HTR-8/SVneo (cell line): ENCODE data around the gene DCC.
A peak's percentile ranks its signal among the peaks of the same experiment; 100 is the strongest.

ENCODE experiments used
- DNase-seq: peaks from one replicate; pipeline ENCODE4 v3.0.0; 2011; ENCODE audit warnings: low spot score, mixed read lengths; ENCODE audit not compliant: insufficient read length
- FAIRE-seq: peaks from 2 replicates; lab custom pipeline; 2011; peaks lifted over from hg19 to GRCh38; lab: Jason Lieb, UNC

DCC gene

DNA sequence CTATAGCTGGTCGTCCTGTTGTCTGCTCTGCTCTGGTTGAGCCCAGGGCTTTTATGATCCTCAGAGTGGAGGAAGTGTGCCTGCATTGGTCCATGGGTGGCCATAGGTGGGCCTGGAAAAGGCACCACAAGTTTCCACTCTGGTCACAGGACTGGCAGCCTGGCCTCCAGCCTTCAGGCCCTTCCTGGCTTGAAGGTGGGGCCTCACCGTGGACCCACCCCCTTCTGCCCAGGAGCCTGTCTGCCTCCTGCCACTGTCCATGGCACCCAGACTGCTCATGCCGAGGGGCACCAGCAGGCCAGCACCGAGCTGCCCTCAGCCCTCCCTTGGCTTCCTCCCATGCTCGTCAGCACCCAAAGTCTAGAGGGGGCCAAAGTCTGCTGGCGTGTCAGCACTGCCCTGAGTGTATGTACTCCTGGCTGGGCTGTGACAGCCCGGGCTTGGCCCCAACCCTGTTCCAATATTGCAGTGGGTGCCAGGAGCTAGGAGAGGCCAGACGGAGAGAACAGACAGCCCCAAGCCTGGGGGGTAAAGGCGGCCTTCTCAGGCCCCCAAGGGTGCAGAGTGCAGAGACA, 529.4 kb downstream of the DCC start:
- no peak for DNase-seq
- FAIRE-seq: no peak

- no peak for FAIRE-seq
Observed at GRCh38 chr18:52869942-52870907, 530.2 kb downstream of the DCC start.

DNA sequence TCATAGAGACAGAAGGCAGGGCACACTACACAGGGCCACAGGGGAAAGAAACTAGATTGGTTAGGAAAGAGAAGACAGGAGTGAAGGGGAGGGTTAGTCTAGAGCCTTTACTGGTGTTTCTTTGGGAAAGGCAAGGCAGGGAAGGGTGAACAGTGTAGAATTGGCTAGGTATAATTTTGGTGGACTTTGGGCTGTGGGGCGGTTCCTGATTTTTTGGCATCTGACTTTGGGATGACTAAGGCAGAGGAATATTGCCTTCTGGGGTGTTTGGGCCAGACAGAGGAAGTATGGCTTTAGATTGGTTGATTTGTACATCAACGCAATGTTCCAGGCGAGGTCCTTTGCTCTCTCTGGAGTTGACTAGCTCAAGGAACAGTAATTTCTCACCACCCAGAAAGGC, 534.8 kb downstream of the DCC start:
- no peak for DNase-seq
- FAIRE-seq: no peak

More at GRCh38 chr18:52869942-52870907, 530.2 kb downstream of the DCC start:
- DNase-seq: no peak

- DNase-seq: no peak
- no peak for FAIRE-seq
Observed at GRCh38 chr18:52875725-52876124, 535.7 kb downstream of the DCC start.

GRCh38 chr18:52888014-52888413, 548.0 kb downstream of the DCC start:
- DNase-seq (no peak), FAIRE-seq (no peak)

DNA sequence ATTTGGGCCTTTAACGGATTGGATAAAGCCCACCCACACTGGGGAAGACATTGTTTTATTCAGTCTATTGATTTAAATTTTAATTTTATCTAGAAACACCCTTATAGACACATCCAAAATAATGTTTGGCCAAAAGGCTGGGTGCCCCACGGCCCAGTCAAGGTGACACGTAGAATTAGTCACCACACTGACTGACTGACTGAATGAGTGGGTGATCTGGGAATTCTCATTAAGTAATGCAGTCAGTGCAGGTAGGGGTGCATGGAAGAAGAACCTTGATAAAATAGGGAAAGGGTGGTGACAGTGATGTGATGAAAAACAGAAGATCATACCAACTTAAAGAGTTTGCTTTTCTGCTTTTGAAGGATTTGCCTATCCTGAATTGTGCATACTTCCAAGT, 554.8 kb downstream of the DCC start:
- DNase-seq (no peak), FAIRE-seq (no peak)

GRCh38 chr18:52897611-52898484, 557.9 kb downstream of the DCC start:
- FAIRE-seq (no peak), DNase-seq (no peak)

DNA sequence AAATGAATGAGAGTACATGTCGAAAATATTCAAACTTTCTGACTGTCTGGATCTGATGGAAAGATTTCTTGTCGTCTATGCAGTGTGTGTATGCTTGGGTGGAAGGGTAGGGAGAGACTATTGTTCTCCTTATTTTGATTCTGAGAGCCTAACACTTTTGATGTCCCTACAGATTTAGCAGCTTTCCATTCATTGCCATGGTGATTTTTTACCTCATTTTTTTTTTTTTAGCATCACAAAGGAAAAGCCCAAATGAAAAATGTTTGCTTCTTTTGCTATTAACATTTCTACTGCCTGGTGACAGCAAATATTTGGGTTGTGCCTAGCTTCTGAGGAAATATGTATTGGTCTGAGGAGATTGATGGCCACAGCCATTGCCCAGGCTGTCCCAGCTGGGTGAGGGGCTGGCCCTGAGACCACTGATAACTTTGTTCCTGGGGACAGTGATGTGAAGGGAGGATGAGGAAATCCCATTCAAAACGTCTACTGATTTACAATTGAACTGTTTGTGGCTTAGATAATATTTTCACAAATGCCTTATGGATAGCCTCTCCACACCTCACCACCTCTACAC, 558.6 kb downstream of the DCC start:
- no peak for DNase-seq

DNA sequence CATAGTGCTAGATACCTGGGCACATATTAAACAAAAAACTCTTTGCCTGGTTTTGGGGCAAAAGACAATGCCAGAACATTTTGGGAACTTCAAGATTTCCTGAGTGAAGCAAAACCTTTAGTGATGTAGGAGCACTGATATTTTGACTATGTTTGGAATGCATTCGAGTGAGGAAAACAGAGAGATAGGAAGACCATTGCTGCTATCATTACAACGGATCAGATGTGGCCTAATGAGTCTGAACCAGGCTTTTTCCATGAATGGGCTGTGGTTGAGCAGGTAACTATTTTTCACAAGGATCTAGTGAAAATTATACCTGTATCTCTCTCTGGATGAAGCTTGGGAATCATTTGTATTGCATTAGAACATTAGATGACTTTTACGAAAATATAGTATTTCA, 562.2 kb downstream of the DCC start:
- FAIRE-seq (no peak), DNase-seq (no peak)

More for the DNA sequence above, 558.6 kb downstream of the DCC start:
- FAIRE-seq: no peak

DNA sequence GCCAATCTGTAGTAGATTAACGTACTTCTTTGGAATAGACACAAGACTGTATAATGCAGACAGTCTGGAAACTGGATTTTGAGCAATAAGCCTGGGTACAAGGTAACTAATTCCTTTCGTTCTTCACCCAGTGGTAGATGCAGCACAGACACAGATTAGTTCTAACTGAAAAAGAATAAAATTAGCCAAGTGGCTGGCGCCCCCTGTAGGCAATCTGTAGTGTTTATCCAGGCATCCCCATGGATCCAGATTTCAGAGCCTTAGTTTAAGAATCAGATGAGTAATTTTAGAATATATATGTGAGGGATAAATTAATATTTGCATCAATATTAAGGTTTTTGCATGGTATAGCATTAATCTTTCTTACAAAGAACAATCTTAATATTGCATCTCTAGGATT, 563.9 kb downstream of the DCC start:
- FAIRE-seq: no peak
- no peak for DNase-seq

DNA sequence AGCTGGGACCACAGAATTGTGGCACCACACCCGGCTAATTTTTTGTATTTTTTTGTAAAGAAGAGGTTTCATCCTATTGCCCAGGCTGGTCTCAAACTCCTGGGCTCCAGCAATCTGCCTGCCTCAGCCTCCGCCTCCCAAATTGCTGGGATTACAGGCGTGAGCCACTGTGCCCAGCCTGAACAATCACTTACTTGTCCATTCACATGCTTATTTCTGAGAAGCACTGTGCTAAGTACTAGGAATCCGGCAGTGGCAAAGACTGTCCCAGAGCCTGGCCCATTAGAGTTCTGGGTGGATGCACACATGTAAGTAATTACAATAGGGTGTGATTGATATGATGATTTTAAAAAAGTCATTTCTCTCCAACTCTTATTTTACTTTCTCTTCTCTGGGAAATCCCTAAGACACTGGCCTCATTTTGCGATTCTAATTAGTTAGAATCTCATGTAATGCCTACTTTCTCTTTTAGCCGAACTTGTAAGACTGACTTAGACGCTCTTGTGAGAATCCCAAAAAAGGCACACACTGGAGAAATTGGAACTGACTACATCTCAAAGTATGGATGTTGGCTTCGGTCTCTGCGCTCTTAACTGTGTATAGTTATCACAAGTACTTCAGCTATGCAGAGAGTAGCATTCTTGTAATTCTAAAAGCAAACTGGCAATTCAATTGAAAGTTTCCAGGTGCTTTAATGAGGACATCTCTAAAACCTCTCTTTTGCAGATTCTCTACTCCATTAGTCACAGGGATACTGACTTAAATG, 567.7 kb downstream of the DCC start:
- FAIRE-seq (no peak), DNase-seq (no peak)

GRCh38 chr18:52914148-52914547, 574.2 kb downstream of the DCC start:
- DNase-seq (no peak), FAIRE-seq (no peak)

- DNase-seq: no peak
- FAIRE-seq: no peak
Observed at GRCh38 chr18:52920665-52921064, 580.7 kb downstream of the DCC start.

DNA sequence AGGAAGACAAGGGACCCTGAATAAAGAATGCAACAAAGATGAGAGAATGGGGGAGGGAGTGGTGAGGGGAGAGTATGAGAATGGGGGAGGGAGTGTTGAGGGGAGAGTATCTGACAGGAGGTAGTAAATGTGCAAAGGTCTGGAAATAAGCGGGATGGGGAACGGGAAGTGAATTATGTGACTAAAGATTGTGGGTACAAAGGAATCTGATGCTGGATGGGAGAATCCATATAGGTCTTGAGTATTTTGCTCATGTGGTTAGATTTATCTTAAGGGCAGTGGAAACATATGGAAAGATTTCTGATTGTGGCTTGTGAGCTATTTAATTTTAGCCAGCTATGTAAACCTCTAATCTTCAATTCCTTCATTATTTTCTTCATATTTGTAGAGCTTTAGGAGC, 593.4 kb downstream of the DCC start:
- no peak for FAIRE-seq

GRCh38 chr18:52936931-52937330, 596.9 kb downstream of the DCC start:
- no peak for FAIRE-seq
- DNase-seq: peak; percentile 0

More for the DNA sequence above, 593.4 kb downstream of the DCC start:
- DNase-seq: no peak

GRCh38 chr18:52937840-52938239, 597.8 kb downstream of the DCC start:
- DNase-seq (no peak), FAIRE-seq (no peak)

DNA sequence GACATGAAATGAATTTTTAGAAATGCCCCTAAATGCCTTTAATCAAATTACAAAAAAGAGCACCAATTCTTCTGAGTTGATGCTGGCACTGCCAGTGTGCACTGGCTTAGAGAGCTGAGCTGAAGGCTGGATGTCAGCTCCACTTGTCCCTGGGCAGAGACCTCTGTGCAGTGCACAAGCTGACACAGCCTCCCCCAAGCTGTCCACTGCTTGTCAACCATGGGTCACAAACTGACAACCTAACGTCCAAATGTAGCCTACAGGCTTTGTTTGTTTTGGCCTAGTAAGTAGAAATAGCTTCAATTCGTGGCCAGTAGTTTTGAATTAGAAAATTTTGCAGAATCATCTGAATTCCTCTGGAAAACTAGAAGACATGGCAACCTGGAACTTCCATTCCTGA, 605.6 kb downstream of the DCC start:
- FAIRE-seq (no peak), DNase-seq (no peak)

- DNase-seq: no peak
Observed at GRCh38 chr18:52948868-52949444, 609.0 kb downstream of the DCC start.

GRCh38 chr18:52950155-52950554, 610.2 kb downstream of the DCC start:
- DNase-seq (no peak), FAIRE-seq (no peak)

More at GRCh38 chr18:52948868-52949444, 609.0 kb downstream of the DCC start:
- no peak for FAIRE-seq
